ENCODE measurements around the gene GJD3. TPM values are rescaled to one million over a fixed set of nuclear protein-coding genes. Genes with fewer than 3 reads are reported as not detected.
"Not testable (repeated sequence)": the region's sequence is repeated elsewhere in the genome, so short reads cannot be mapped to it uniquely, and the experiment has no call there.

The GJD3 gene
- total RNA-seq, 1 experiment from 2014 or later: not detected

DNA sequence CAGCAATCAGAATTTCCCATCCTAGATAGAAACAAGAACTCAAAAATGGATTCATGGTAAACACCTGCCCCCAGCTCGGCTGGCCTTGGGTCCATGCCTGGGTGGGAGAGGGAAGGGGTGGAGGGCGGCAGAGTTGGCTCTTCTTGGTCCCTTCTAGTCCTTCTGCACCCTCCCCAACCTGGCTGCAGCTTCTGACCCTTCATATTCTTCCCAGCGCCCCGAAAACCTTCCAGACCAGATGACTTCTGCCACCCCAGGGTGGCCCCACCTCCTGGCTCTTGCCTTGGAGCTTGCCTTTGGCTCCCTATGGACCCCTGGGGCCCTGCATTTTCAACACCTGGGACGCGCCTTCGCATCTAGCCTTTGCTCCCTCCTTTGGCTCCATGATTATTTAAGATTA, 5.4 kb upstream of the GJD3 start:
- no peak for DNase-seq (ENCODE audit: low read depth)

DNA sequence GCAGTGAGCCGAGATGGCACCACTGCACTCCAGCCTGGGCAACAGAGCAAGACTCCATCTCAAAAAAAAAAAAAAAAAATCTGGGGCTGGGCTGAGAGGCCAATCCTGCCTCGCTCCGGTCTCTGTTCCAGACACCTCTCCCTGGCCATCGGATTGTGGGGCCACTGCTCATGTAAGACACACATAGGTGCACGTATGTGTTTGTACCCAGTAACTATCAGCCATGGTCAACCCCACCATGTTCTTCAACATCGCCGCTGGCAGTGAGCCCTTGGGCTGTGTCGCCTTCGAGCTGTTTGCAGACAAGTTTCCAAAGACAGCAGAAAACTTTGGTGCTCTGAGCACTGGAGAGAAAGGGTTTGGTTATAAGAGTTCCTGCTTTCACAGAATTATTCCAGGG, 3.2 kb upstream of the GJD3 start:
- not testable (repeated sequence) for DNase-seq (ENCODE audit: low read depth)

DNA sequence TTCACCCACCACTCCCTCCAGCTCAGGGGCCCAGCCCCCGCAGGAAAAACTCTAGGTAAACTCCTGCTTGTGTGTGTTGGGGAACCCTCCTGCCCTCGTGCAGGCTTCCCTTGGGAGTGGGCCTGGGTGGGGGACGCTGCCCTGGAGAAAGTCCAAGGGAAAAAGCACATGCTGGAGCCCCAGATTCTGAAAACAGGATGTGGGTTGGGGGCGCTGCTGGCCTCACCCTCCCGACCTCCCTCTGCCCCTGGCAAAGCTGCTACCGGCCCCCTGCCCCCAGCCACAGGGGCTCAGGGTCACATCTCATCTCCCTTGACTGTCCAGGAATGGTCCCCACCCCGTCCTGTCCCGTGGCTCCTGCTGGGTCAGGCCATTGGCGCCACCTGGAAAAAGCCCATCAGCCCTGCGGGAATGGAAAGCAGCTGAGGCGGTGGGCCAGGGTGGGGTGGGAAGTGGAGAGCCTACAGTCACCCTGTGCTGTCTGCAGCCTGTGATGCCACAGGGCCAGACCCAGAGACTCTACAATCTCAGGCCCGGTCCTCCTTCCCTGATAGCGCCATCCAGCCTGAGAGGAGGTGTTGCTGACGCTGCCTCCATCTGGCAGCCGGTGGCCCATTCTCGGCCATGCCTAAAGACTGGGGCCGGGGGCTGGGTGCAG, 2.5 kb upstream of the GJD3 start:
- no peak for DNase-seq (ENCODE audit: low read depth)

GRCh38 chr17:40366076-40366860, 1.7 kb upstream of the GJD3 start:
- DNase-seq (ENCODE audit: low read depth): no peak

GRCh38 chr17:40364906-40365305, 369 bp upstream of the GJD3 start:
- no peak for DNase-seq (ENCODE audit: low read depth)

- no peak for DNase-seq (ENCODE audit: low read depth)
Observed at GRCh38 chr17:40363111-40363827, 1.3 kb downstream of the GJD3 start.

DNA sequence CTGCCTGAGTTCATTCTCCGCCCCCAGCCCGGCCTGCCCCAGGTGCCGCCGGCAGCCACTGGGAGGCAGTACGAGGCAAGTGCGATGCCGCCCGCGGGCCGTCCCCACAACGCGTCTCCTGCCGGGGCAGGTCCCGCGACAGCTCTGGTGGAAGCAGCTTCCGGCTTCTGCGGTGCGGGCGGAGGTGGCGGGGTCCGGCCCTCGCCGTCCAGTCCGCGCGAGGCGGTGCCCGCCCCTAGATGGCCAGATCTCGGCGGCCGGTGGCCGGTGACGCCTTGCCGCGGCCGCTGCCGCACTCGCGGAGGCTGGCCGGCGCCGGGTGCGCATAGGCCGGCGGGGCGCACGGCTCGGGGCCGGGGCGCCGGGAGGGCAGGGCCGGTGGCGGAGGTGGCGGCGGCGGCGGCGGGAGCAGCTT, 1.8 kb downstream of the GJD3 start:
- peak; percentile 58 for DNase-seq (ENCODE audit: low read depth)

DNA sequence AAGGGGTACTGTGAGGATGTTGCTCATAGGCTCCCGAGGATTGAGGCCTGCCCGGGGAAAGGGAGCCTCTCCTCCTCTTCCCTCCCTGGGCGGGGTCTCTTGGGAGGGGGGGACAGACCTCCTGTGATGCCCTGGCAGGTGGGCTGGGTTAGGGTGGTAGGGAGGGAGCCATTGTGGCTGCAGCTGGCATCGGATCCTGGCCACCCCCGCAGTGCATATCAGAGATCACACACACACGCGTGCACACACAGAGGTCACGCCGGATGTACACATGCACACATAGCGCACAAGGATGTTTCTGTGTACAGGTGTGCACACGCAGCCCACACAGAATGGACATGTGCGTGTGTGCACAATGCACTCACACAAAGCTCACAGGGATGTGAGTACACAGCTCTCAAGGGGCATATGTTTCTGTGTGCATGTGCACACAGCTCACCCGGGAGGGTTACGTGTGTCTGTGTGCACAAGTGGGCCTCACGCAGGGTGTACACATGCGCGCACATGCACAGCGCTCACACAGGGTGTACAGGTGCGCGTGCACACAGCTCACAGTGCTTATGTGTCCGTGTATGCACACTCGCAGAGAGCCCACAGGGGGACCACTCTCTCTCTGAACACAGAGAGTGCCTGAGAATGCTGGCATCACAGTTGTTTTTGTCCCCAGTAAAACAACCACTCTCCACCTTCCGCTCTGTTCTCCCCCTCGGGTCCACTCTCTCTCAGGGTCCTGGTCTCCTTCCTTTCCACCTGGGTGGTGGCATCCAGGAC, 2.4 kb downstream of the GJD3 start:
- DNase-seq (ENCODE audit: low read depth): no peak

- DNase-seq (ENCODE audit: low read depth): no peak
Observed at GRCh38 chr17:40361063-40361924, 3.2 kb downstream of the GJD3 start.

DNA sequence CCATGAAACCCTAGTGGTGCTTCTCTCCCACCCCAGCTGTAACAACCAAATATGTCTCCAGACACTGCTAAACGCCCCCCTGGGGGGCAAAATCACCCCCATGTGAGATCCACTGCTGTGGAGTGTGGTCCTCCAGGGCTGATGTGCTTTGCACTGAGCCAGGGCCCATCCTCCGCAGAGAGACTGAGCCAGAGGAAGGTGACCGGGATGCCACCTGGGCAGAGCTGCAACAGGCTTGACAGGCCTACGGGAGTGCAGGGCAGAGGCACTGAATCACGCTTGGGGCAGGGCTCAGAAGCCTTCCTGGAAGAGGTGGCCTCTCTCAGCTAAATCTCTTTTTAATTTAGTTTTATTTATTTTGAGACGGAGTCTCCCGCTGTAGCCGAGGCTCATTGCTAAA, 4.4 kb downstream of the GJD3 start:
- DNase-seq (ENCODE audit: low read depth): no peak

DNA sequence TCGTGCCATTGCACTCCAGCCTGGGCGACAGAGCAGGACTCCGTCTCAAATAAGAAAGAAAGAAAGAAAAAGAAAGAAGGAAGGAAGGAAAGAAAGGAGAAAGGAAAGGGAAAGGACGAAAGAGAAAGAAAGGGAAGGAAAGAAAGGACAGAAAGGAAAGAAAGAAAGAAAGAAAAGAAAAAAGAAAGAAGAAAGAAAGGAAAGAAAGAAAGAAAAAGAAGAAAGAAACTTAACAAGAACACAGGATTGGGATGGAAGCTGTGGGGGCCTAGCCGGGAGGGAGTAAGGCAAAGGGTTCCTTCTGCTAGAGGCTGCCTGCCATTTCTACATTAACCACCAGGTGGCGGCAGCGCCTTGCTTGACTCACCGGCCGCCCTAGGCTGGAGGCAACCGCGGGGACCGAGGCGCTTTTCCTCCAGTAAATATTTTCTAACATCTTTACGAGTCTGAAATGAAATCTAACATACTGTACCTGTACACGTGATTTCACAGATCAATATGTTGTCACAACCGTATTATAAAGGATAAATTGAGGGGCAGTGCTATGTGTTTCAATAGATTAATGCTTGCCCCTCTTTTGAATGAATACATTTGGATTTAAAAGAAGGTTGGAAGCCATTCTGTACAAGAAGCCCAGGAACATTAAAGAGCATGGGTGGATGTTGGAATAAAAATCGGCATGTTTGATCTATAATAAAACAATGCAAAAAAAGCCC, 6.1 kb downstream of the GJD3 start:
- peak; percentile 74 for DNase-seq (ENCODE audit: low read depth)

DNA sequence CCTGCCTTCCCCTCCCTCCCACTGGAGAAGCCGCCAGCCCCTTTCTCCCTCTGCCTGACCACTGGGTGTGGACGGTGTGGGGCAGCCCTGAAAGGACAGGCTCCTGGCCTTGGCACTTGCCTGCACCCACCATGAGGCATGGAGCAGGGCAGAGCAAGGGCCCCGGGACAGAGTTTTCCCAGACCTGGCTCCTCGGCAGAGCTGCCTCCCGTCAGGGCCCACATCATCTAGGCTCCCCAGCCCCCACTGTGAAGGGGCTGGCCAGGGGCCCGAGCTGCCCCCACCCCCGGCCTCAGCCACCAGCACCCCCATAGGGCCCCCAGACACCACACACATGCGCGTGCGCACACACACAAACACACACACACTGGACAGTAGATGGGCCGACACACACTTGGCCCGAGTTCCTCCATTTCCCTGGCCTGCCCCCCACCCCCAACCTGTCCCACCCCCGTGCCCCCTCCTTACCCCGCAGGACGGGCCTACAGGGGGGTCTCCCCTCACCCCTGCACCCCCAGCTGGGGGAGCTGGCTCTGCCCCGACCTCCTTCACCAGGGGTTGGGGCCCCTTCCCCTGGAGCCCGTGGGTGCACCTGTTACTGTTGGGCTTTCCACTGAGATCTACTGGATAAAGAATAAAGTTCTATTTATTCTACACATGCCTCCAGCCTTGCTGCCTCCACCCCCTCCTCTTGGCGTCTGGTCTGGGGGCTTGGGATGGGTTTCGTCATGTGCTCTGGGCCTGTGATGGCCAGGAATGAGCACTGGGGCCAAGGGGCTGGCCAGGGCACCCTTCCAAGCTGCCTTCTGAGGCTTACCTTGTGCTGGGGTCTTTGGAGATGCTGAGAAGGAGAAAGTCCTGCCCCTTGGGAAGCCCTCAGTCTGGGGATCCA, 7.3 kb downstream of the GJD3 start:
- DNase-seq (ENCODE audit: low read depth): no peak

- DNase-seq (ENCODE audit: low read depth): no peak
Observed at GRCh38 chr17:40355804-40356758, 8.5 kb downstream of the GJD3 start.

GRCh38 chr17:40355123-40355803, 9.3 kb downstream of the GJD3 start:
- peak; percentile 40 for DNase-seq (ENCODE audit: low read depth)

- no peak for DNase-seq (ENCODE audit: low read depth)
Observed at GRCh38 chr17:40354221-40355122, 10.1 kb downstream of the GJD3 start.

- DNase-seq (ENCODE audit: low read depth): no peak
Observed at GRCh38 chr17:40352779-40353394, 11.7 kb downstream of the GJD3 start.
